Upper lobe of right lung (tissue), 1 donor: Measurements from ENCODE around the gene EIF4G3. TPM values are rescaled to one million over a fixed set of nuclear protein-coding genes. Genes with fewer than 3 reads are reported as not detected.
A peak's percentile ranks its signal among the peaks of the same experiment; 100 is the strongest.

Experiments
- ATAC-seq: fragments of 200-7000 bp; cut with Tn5 transposase; one replicate; pipeline ENCODE4 v1.9.1; 2020; ENCODE audit warnings: mild to moderate bottlenecking, moderate library complexity
- DNase-seq: peaks from one replicate; pipeline ENCODE4 v3.0.0-alpha.2; 2020
- H3K27ac ChIP-seq: fragments of 200-600 bp; one replicate; pipeline ENCODE4 v1.8.0; 2022
- H3K27me3 ChIP-seq: fragments of 200-600 bp; one replicate; pipeline ENCODE4 v1.8.0; 2022; ENCODE audit warnings: mild to moderate bottlenecking
- H3K36me3 ChIP-seq: fragments of 200-600 bp; one replicate; pipeline ENCODE4 v1.8.0; 2022
- H3K4me1 ChIP-seq: fragments of 200-600 bp; one replicate; pipeline ENCODE4 v1.8.0; 2022
- H3K4me3 ChIP-seq: fragments of 200-600 bp; one replicate; pipeline ENCODE4 v1.8.0; 2022; ENCODE audit warnings: mild to moderate bottlenecking
- H3K9me3 ChIP-seq: fragments of 200-600 bp; one replicate; pipeline ENCODE4 v1.8.0; 2022
- intact Hi-C: fragments of 100-400 bp; cut with DNase I; formaldehyde crosslinking; loops from one replicate; pipeline ENCODE4 v1.11.0; 2022
- total RNA-seq: library from RNA; stranded (reverse); fragmentation: NEBNext Ultra II Directional; extraction: Animal tissue kit (Norgen Biotek cat#: 25700); gene quantifications from one replicate; pipeline ENCODE4 v1.2.1, GENCODE V29; 2021
- TF ChIP-seq, protein P1 (sequence below): fragments of 200-600 bp; IDR thresholded peaks from one replicate; pipeline ENCODE4 v1.8.0; 2022; ENCODE audit warnings: antibody characterized with exemption
- donor health status: DM: no; HTN: yes; CAD: no; lungs with severe emphysema.

Gene EIF4G3
- total RNA-seq, 1 donor from 2014 or later: 44.5 TPM

DNA sequence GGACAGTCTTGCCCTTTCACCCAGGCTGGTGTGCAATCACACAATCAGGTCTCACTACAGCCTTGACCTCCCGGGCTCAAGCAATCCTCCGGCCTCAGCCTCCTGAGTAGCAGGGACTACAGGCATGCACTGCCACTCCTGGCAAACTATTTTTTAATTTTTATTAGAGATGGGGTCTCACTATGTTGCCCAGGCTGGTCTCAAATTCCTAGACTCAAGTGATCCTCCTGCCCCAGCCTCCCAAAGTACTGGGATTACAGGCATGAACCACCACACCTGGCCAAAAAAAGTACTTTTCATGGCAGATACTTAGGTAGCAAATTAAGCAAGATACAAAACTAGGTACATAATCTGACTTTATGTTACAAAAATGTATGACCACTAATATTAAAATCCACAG, 8.3 kb downstream of the EIF4G3 start:
- Histone ChIP-seq H3K27me3 (no peaks in the 10 kb centered on the region), H3K27ac (no peak overlapping the region), H3K36me3 (peaks cover 15% of the 10 kb centered on the region), H3K4me1 (peaks cover 10% of the 10 kb centered on the region), H3K9me3 (no peaks in the 10 kb centered on the region), H3K4me3 (no peak overlapping the region)
- no peak for DNase-seq
- no peak for ATAC-seq
- TF ChIP-seq, protein P1, sequence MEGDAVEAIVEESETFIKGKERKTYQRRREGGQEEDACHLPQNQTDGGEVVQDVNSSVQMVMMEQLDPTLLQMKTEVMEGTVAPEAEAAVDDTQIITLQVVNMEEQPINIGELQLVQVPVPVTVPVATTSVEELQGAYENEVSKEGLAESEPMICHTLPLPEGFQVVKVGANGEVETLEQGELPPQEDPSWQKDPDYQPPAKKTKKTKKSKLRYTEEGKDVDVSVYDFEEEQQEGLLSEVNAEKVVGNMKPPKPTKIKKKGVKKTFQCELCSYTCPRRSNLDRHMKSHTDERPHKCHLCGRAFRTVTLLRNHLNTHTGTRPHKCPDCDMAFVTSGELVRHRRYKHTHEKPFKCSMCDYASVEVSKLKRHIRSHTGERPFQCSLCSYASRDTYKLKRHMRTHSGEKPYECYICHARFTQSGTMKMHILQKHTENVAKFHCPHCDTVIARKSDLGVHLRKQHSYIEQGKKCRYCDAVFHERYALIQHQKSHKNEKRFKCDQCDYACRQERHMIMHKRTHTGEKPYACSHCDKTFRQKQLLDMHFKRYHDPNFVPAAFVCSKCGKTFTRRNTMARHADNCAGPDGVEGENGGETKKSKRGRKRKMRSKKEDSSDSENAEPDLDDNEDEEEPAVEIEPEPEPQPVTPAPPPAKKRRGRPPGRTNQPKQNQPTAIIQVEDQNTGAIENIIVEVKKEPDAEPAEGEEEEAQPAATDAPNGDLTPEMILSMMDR: no peak
- intact Hi-C loops: no loop called here

DNA sequence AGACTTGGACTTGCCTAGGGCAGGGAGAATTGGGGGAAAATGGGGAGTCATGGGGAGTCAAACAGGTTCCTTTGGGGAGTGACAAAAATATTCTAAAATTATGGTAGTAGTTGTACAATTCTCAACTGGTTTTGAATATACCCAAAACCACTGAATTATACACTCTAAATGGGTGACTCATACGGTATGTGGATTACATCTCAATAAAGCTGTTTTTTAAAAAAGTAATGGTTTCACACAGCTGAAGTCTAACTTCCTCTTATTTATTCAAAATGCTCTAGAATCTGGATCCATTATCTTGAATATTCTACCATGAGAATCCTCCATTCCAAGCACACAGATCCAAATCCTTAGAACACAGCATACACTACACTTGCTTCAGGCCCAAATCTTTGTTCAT, 11.1 kb downstream of the EIF4G3 start:
- Histone ChIP-seq H3K27ac (no peak overlapping the region), H3K9me3 (no peaks in the 10 kb centered on the region), H3K36me3 (peaks cover 14% of the 10 kb centered on the region), H3K4me3 (no peak overlapping the region), H3K4me1 (peaks cover 15% of the 10 kb centered on the region), H3K27me3 (no peaks in the 10 kb centered on the region)
- TF ChIP-seq, protein P1: no peak
- no peak for DNase-seq
- intact Hi-C loops: no loop called here
- no peak for ATAC-seq

DNA sequence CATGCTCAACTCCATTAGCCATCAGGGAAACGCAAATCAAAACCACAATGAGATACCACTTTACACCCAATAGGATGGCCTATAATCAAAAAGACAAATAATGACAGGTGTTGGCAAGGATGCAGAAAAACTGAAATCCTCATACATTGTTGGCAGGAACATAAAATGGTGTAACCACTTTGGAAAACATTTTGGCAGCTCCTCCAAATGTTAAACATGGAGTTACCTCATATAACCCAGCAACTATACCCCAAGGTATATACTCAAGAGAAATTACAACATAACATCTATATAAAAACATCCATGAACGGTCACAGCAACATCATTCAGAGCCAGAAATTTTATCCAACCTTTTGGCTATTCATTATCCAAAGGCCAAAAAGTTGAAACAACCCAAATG, 11.6 kb downstream of the EIF4G3 start:
- TF ChIP-seq, protein P1: no peak
- no peak overlapping the region for H3K27ac ChIP-seq
- peaks cover 9% of the 10 kb centered on the region for H3K36me3 ChIP-seq
- H3K9me3 ChIP-seq: no peaks in the 10 kb centered on the region
- H3K4me1 ChIP-seq: peaks cover 13% of the 10 kb centered on the region
- H3K27me3 ChIP-seq: no peaks in the 10 kb centered on the region
- ATAC-seq: no peak
- intact Hi-C loops: no loop called here
- no peak for DNase-seq
- H3K4me3 ChIP-seq: no peak overlapping the region

DNA sequence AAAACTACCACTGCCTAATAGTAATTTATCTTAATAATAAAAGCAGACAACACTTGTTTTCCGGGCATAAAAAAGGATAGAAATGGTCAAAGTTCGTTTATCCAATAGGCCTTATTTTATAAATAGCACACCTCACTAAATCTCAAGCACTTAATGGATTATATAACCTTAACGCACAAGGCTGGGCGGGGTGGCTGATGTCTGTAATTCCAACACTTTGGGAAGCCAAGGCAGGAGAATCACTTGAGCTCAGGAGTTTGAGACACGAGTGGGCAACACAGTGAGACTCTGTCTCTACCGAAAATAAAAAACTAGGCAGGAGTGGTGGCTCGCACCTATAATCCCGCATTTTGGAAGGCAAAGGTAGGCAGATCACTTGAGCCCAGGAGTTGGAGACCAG, 12.4 kb downstream of the EIF4G3 start:
- peaks cover 13% of the 10 kb centered on the region for H3K4me1 ChIP-seq
- H3K9me3 ChIP-seq: no peaks in the 10 kb centered on the region
- intact Hi-C loops: no loop called here
- no peaks in the 10 kb centered on the region for H3K27me3 ChIP-seq
- DNase-seq (no peak), ATAC-seq (no peak)
- TF ChIP-seq, protein P1: no peak
- no peak overlapping the region for H3K4me3 ChIP-seq
- no peak overlapping the region for H3K27ac ChIP-seq
- peaks cover 8% of the 10 kb centered on the region for H3K36me3 ChIP-seq

DNA sequence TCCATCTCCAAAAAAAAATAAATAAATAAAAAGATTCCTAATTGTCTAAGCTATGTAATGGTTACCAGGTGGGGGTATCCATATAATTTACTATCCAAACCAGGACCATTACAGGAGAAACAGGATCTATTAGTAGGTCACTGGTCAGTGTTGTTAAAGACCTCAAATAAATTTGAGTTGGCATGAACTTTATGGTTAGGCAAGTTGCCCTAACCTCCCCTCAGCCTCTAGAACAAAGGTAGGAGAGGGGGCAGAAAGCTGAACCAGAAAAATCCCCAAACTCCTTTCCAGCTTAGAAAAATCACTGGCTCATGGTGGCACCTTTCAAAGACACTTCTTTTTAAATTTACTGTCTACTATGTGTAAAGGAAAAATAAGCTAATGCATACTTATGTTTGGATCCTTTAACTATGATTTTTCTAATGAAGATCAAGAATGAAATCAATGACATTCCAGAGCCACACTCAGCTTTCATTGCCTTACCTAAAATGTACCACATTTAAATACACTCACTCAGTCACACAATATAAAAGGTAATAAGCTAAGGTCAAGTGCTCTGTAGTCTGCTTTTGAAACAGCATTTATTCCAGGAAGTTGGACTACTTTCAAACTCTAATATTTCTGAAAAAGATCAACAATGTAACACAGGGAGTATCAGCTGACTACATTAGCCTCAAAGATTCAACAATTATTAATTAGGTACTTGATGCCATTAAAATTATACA, 13.8 kb downstream of the EIF4G3 start:
- Histone ChIP-seq H3K27me3 (no peaks in the 10 kb centered on the region), H3K36me3 (no peaks in the 10 kb centered on the region), H3K4me3 (no peak overlapping the region), H3K27ac (no peak overlapping the region), H3K4me1 (peaks cover 13% of the 10 kb centered on the region), H3K9me3 (no peaks in the 10 kb centered on the region)
- TF ChIP-seq, protein P1: no peak
- peak; percentile 35 for ATAC-seq
- no peak for DNase-seq
- intact Hi-C loops: no loop called here

DNA sequence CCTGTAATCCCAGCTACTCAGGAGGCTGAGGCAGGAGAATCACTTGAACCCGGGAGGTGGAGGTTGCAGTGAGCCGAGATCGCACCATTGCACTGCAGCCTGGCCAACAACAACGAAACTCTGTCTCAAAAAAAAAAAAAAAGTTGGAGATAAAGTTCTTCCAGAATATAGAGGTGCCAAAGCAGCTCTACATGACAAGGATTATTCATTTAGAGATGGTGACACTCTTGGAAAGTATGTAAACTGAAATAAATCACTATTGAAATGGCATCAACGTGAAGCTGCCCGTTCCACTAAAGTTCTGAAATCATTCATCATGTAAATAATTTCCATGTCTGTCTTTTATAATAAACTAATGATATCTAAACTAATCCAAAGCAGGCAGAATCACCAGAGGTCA, 14.9 kb downstream of the EIF4G3 start:
- no peaks in the 10 kb centered on the region for H3K36me3 ChIP-seq
- no peak overlapping the region for H3K4me3 ChIP-seq
- DNase-seq (no peak), ATAC-seq (no peak)
- H3K27me3 ChIP-seq: no peaks in the 10 kb centered on the region
- H3K27ac ChIP-seq: no peak overlapping the region
- intact Hi-C loops: no loop called here
- peaks cover 13% of the 10 kb centered on the region for H3K4me1 ChIP-seq
- TF ChIP-seq, protein P1: no peak
- H3K9me3 ChIP-seq: no peaks in the 10 kb centered on the region
